Large intestine (tissue), 3 donors: ENCODE measurements around the gene MIB1. TPM values are rescaled to one million over a fixed set of nuclear protein-coding genes. Genes with fewer than 3 reads are reported as not detected.

Experiments used
- DNase-seq, 2 donors: peaks; one replicate each; pipeline versions ENCODE4 v3.0.0 to v3.0.0-alpha.2; 2013
- H3K27ac ChIP-seq: one replicate; pipeline ENCODE4 v1.5.1; 2013; ENCODE audit warnings: low read length
- H3K27me3 ChIP-seq: 2 replicates; pipeline ENCODE4 v1.6.1; 2013; ENCODE audit warnings: low read length; ENCODE audit not compliant: control insufficient read depth, insufficient read depth
- H3K36me3 ChIP-seq: 2 replicates; pipeline ENCODE4 v1.6.1; 2013; ENCODE audit warnings: low read length; ENCODE audit not compliant: control insufficient read depth, insufficient read depth
- H3K4me1 ChIP-seq: one replicate; pipeline ENCODE4 v1.6.1; 2013; ENCODE audit warnings: low read length; ENCODE audit not compliant: control insufficient read depth, insufficient read depth
- H3K4me3 ChIP-seq: one replicate; pipeline ENCODE4 v1.5.1; 2013; ENCODE audit warnings: low read length
- H3K9me3 ChIP-seq: one replicate; pipeline ENCODE4 v1.6.1; 2013; ENCODE audit warnings: mild to moderate bottlenecking, low read depth, low read length, moderate library complexity; ENCODE audit not compliant: control insufficient read depth
- WGBS: methylation state at CpG from one replicate; pipeline ENCODE4 v1.1.5; 2013; ENCODE audit warnings: low lambda C conversion rate; ENCODE audit not compliant: insufficient coverage; 5-methylcytosine and 5-hydroxymethylcytosine counted together
- polyA plus RNA-seq: library from polyadenylated mRNA; unstranded; fragments of 120-200 nt; gene quantifications from one replicate; pipeline ENCODE4 v1.2.1, GENCODE V29; 2013

The MIB1 gene
- polyA plus RNA-seq, 1 donor: 25.4 TPM

GRCh38 chr18:21741562-21742314 is 1.1 kb downstream of the MIB1 start:
- Histone ChIP-seq H3K4me3 (peak overlapping the region; percentile 93), H3K27me3 (no peaks in the 10 kb centered on the region), H3K36me3 (no peaks in the 10 kb centered on the region), H3K27ac (peak overlapping the region; percentile 99), H3K9me3 (no peaks in the 10 kb centered on the region), H3K4me1 (peaks cover 5% of the 10 kb centered on the region)
- DNase-seq: peak in 1 of 2 donors; percentile 41
- WGBS: no CpG with 5 or more reads among the region's 49 CpGs

DNA sequence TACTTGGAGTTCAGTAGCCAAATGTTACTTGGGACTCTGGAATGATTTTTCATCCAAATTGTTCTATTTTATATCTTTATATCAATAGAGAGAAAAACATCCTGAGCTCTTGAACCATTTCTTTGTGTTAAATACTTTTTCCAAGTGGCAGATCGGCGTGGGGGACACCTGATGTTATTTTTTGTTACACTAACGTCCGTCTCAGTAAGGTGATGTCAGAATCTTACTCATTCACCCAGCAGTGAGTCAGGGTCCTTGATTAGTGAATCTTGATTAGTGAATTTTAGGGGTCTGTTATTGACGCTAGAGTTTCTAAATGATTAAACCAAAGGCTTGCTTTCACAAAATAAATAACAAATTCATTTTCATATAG is 1.7 kb downstream of the MIB1 start:
- Histone ChIP-seq H3K27ac (no peak overlapping the region), H3K36me3 (no peaks in the 10 kb centered on the region), H3K4me1 (peaks cover 5% of the 10 kb centered on the region), H3K9me3 (no peaks in the 10 kb centered on the region), H3K27me3 (no peaks in the 10 kb centered on the region), H3K4me3 (peak overlapping the region; percentile 93)
- DNase-seq: no peak
- WGBS: no CpG with 5 or more reads among the region's 5 CpGs

GRCh38 chr18:21743166-21743832 is 2.7 kb downstream of the MIB1 start:
- Histone ChIP-seq H3K36me3 (no peaks in the 10 kb centered on the region), H3K27ac (no peak overlapping the region), H3K27me3 (no peaks in the 10 kb centered on the region), H3K4me1 (peaks cover 5% of the 10 kb centered on the region), H3K9me3 (no peaks in the 10 kb centered on the region), H3K4me3 (no peak overlapping the region)
- WGBS: 74% methylated on average over 3 of the region's 7 CpGs
- no peak for DNase-seq

- no peaks in the 10 kb centered on the region for H3K27me3 ChIP-seq
- H3K36me3 ChIP-seq: no peaks in the 10 kb centered on the region
- 100% methylated on average over 2 of the region's 5 CpGs for WGBS
- no peaks in the 10 kb centered on the region for H3K9me3 ChIP-seq
- H3K4me3 ChIP-seq: no peak overlapping the region
- no peaks in the 10 kb centered on the region for H3K4me1 ChIP-seq
- DNase-seq: no peak
- H3K27ac ChIP-seq: no peak overlapping the region
Measured at GRCh38 chr18:21745231-21745630, 4.6 kb downstream of the MIB1 start.

GRCh38 chr18:21747268-21747667 is 6.7 kb downstream of the MIB1 start:
- Histone ChIP-seq H3K4me3 (no peak overlapping the region), H3K27ac (no peak overlapping the region), H3K36me3 (no peaks in the 10 kb centered on the region), H3K9me3 (no peaks in the 10 kb centered on the region), H3K27me3 (no peaks in the 10 kb centered on the region), H3K4me1 (no peaks in the 10 kb centered on the region)
- no CpG with 5 or more reads among the region's 2 CpGs for WGBS
- DNase-seq: no peak

DNA sequence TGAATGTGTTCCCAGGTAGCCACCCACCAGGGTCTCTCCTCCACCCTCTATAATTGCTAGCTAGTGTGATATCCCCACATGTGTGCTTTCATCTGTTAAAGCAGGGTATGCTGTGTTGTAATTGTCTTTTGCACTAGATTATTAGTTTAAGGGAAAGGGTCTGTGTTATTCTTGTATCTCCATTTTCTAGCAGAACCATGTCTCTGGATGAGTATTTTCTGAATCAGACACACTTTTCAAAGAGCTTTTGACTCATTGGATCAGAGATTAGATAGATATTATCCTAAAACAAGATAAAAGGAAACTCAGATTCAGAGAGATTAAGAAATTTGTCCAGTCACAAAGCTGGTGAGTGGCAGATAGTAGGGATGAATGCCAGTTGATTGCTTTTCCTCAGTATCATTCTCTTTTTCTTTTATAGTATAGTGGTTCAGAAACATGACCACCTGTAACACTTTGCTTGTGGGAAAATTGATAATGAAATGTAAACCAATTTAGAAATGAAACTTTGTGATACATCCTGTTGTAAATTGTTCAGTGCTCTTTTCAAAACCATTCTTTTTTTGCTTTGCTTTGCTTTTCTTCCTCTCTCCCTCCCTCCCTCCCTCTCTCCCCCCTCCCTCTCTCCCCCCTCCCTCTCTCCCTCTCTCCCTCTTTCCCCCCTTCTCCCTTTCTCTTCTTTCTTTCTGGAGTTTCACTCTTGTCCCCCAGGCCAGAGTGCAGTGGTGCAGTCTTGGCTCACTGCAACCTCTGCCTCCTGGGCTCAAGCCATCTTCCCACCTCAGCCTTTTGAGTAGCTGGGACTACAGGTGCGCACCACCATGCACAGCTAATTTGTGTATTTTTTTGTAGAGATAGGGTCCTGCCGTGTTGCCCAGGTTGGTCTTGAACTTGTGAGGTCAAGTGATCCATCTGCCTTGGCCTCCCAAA is 7.4 kb downstream of the MIB1 start:
- H3K4me1 ChIP-seq: no peaks in the 10 kb centered on the region
- DNase-seq: no peak
- no peaks in the 10 kb centered on the region for H3K9me3 ChIP-seq
- WGBS: no CpG with 5 or more reads among the region's 2 CpGs
- H3K36me3 ChIP-seq: no peaks in the 10 kb centered on the region
- H3K4me3 ChIP-seq: no peak overlapping the region
- no peaks in the 10 kb centered on the region for H3K27me3 ChIP-seq
- no peak overlapping the region for H3K27ac ChIP-seq

- WGBS: 100% methylated on average over 2 of the region's 3 CpGs
- Histone ChIP-seq H3K36me3 (no peaks in the 10 kb centered on the region), H3K4me3 (no peak overlapping the region), H3K27ac (no peak overlapping the region), H3K9me3 (no peaks in the 10 kb centered on the region), H3K27me3 (no peaks in the 10 kb centered on the region), H3K4me1 (no peaks in the 10 kb centered on the region)
- no peak for DNase-seq
Measured at GRCh38 chr18:21757833-21758232, 17.2 kb downstream of the MIB1 start.

DNA sequence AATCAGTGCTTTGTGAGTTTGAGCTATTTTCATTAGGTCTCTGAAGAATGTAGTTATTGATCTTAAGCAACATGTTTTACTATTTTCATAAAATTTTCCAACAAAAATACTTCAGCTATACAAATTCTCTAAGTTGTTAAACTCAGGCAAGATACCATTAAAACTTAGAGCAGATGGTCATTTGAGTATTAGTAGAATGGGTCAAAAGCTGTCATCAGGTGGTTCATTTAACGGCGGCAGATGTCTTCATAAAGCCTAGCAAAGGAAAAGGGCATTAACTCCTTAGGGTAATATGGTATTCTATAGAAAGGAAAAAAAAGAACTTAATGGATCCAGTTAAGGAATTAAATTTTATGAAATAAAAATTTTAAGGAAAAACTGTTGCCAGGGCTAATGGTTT is 19.2 kb downstream of the MIB1 start:
- Histone ChIP-seq H3K27me3 (no peaks in the 10 kb centered on the region), H3K9me3 (no peaks in the 10 kb centered on the region), H3K36me3 (no peaks in the 10 kb centered on the region), H3K27ac (no peak overlapping the region), H3K4me1 (no peaks in the 10 kb centered on the region), H3K4me3 (no peak overlapping the region)
- WGBS: no CpG with 5 or more reads among the region's 2 CpGs
- no peak for DNase-seq

DNA sequence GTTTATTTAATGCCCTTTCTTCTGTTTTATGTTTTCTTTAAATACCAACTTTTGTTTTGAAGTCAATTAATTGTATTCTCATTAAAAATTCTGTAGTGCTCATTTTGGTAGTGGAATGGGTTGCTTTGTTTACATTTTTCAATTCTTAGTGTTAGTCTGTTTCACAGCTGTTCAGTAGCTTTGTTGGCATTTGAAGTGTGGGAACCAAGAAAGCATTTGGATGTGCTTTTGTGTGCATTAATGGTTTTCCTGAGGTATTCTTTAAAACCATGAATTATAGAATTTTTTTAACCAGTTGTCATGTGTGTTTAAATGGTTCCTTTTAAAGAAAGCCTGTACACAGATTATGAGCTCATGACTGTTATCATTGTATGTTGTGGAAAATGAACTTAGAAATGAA is 19.7 kb downstream of the MIB1 start:
- Histone ChIP-seq H3K27ac (no peak overlapping the region), H3K36me3 (no peaks in the 10 kb centered on the region), H3K9me3 (no peaks in the 10 kb centered on the region), H3K27me3 (no peaks in the 10 kb centered on the region), H3K4me3 (no peak overlapping the region), H3K4me1 (no peaks in the 10 kb centered on the region)
- no peak for DNase-seq

- H3K4me1 ChIP-seq: no peaks in the 10 kb centered on the region
- H3K36me3 ChIP-seq: peaks cover 7% of the 10 kb centered on the region
- no peak overlapping the region for H3K27ac ChIP-seq
- H3K4me3 ChIP-seq: no peak overlapping the region
- DNase-seq: no peak
- WGBS: 100% methylated on average over 1 of the region's 6 CpGs
- no peaks in the 10 kb centered on the region for H3K27me3 ChIP-seq
- no peaks in the 10 kb centered on the region for H3K9me3 ChIP-seq
Measured at GRCh38 chr18:21761471-21762115, 21.0 kb downstream of the MIB1 start.
